Measurements from ENCODE around the gene PDF.

The PDF gene

GRCh38 chr16:69277413-69277812, 53.0 kb downstream of the PDF start:
- H3K4me3 ChIP-seq (replicated peaks; ENCODE audit: low read depth, low read length): no peak overlapping the region
- H3K36me3 ChIP-seq (ENCODE audit: control insufficient read depth, insufficient read depth, low read length): no peaks in the 10 kb centered on the region
- H3K27me3 ChIP-seq (replicated peaks; ENCODE audit: control insufficient read depth, insufficient read depth, low read length): no peaks in the 10 kb centered on the region
- no peak for DNase-seq (ENCODE audit: extremely low read depth, insufficient read length)
- no peak for TF ChIP-seq CTCF (IDR thresholded peaks at IDR 0.05; ENCODE audit: insufficient read depth, low read length, poor library complexity, severe bottlenecking)

All from GM06990 (cell line).